HFFc6 (cell line): ENCODE measurements around the gene CABP5. TPM values are rescaled to one million over a fixed set of nuclear protein-coding genes. Genes with fewer than 3 reads are reported as not detected.

Source experiments
- DNase-seq: peaks from one replicate; pipeline ENCODE4 v3.0.0-alpha.2; 2018
- H3K27ac Mint-ChIP-seq: 2 replicates; pipeline ENCODE4 v1.8.0; 2020; ENCODE audit warnings: mild to moderate bottlenecking, mixed read lengths
- H3K27me3 Mint-ChIP-seq: 2 replicates; pipeline ENCODE4 v1.8.0; 2021; ENCODE audit warnings: mild to moderate bottlenecking, moderate library complexity, mixed read lengths; ENCODE audit not compliant: insufficient read depth
- H3K36me3 Mint-ChIP-seq: 2 replicates; pipeline ENCODE4 v1.8.0; 2021; ENCODE audit warnings: low read depth, mixed read lengths
- H3K4me1 Mint-ChIP-seq: 2 replicates; pipeline ENCODE4 v1.8.0; 2020; ENCODE audit warnings: low read depth, mixed read lengths
- H3K4me3 Mint-ChIP-seq: 2 replicates; pipeline ENCODE4 v1.8.0; 2020; ENCODE audit warnings: mild to moderate bottlenecking, moderate library complexity, mixed read lengths
- H3K9me3 Mint-ChIP-seq: 2 replicates; pipeline ENCODE4 v1.8.0; 2020; ENCODE audit warnings: mild to moderate bottlenecking, mixed read lengths
- total RNA-seq, 6 experiments: library from RNA; stranded (reverse); fragmentation: NEBNext Ultra II Directional; extraction: Animal tissue kit (Norgen Biotek cat#: 25700); gene quantifications; 2 replicates in 1 of 6; 3 replicates in 5 of 6; pipeline ENCODE4 v1.2.3, GENCODE V29; 2021
- TF ChIP-seq, protein P1 (sequence below): fragments of 200-600 bp; sonication (generic); IDR thresholded peaks from 2 replicates; pipeline ENCODE4 v1.5.0; 2021; ENCODE audit warnings: antibody characterized with exemption, mild to moderate bottlenecking

Gene CABP5
- total RNA-seq, 6 experiments from 2014 or later: not detected

DNA sequence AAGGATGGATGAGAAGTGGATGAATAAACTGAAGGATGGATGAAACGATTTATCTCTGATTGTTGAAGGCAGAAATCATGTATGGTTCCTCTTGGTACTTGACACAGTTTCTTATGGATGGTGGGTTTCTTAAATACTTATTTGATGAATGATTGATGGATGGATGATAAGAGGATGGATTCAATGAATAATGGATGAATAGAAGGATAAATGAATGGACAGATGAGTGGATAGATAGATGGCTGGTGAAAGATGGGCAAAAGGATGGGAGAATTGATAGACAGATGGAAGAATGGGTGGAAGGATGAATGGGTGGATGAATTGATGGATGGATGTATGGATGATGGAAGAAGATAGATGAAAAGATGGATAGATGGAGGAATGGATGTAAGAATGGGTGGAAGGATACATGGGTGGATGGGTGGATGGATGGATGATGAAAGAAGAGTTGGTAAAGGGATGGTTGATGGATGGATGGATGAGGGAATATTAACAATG lies 47.6 kb downstream of the CABP5 start:
- no peak for DNase-seq
- no peaks in the 10 kb centered on the region for H3K36me3 Mint-ChIP-seq
- peaks cover 6% of the 10 kb centered on the region; the same call in 1 of the 2 replicates for H3K27me3 Mint-ChIP-seq
- no peak overlapping the region for H3K27ac Mint-ChIP-seq
- TF ChIP-seq, protein P1, sequence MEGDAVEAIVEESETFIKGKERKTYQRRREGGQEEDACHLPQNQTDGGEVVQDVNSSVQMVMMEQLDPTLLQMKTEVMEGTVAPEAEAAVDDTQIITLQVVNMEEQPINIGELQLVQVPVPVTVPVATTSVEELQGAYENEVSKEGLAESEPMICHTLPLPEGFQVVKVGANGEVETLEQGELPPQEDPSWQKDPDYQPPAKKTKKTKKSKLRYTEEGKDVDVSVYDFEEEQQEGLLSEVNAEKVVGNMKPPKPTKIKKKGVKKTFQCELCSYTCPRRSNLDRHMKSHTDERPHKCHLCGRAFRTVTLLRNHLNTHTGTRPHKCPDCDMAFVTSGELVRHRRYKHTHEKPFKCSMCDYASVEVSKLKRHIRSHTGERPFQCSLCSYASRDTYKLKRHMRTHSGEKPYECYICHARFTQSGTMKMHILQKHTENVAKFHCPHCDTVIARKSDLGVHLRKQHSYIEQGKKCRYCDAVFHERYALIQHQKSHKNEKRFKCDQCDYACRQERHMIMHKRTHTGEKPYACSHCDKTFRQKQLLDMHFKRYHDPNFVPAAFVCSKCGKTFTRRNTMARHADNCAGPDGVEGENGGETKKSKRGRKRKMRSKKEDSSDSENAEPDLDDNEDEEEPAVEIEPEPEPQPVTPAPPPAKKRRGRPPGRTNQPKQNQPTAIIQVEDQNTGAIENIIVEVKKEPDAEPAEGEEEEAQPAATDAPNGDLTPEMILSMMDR: no peak
- H3K9me3 Mint-ChIP-seq: peaks cover 10% of the 10 kb centered on the region; the same call in 1 of the 2 replicates
- no peak overlapping the region for H3K4me3 Mint-ChIP-seq
- no peaks in the 10 kb centered on the region for H3K4me1 Mint-ChIP-seq

DNA sequence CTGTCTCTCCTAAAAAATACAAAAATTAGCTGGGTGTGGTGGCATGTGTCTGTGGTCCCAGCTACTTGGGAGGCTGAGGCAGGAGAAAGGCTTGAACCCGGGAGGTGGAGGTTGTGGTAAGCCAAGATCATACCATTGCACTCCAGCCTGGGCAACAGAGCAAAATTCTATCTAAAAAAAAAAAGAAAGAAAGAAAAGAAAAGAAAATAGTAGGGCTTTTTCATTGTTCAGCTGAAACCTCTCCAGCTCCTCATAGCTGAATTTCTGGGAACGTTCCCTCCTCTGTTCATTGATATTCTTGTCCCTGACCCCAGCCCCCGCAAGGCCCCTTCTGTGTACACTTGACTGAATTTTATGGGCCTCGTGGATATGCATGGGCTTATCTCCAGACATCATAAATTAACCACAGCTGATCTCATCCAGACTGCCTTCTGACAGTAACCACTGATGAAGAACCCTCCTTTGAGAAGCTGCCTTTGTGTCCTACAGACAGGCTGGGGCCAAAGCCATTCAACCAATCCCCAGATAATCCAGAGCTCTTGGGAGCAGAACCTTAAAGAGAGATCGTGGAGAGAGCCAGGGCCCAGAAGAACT lies 49.6 kb downstream of the CABP5 start, which contains the start of gene ELSPBP1:
Gene ELSPBP1 (plus strand): TSS at position 424 of the 594 bp plus-strand sequence. CDS start 14,036 bp downstream, outside the sequence.
- DNase-seq: peak; percentile 1
- peaks cover 12% of the 10 kb centered on the region for H3K27me3 Mint-ChIP-seq

DNA sequence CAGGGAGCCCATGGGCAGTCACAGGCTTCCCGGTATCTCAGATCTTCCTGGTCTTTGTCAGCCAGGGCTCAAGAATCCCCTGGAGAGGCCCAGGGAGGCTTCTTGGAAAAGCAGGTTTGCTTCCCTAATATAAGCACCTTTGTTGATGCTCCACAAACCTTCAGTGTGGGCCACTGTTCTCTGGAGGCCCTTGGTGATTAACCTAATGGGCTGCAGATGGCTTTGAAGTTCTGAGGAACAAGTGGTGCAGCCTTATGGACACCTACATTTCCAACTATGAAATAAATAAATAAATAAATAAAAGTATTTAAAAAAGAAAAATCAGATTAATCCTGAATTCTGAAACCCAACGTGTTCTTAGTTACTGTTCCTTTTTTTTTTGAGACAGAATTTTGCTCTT lies 51.8 kb downstream of the CABP5 start, which contains the start of gene BSPH1:
Gene BSPH1 (minus strand): TSS at position 101 of the 400 bp plus-strand sequence. CDS start 89 bp downstream, at position 12.
- Mint-ChIP-seq H3K4me3 (no peak within 1 kb of the TSS), H3K27me3 (peaks cover 15% of the 10 kb centered on the region), H3K27ac (no peak within 1 kb of the TSS), H3K36me3 (no peaks in the 10 kb centered on the region), H3K4me1 (no peaks in the 10 kb centered on the region), H3K9me3 (no peaks in the 10 kb centered on the region)
- DNase-seq: no peak
- TF ChIP-seq, protein P1: no peak

More for the DNA sequence above, 49.6 kb downstream of the CABP5 start, which contains the start of gene ELSPBP1:
- TF ChIP-seq, protein P1: no peak
- H3K36me3 Mint-ChIP-seq: no peaks in the 10 kb centered on the region
- H3K9me3 Mint-ChIP-seq: no peaks in the 10 kb centered on the region
- H3K4me3 Mint-ChIP-seq: no peak within 1 kb of the TSS
- H3K4me1 Mint-ChIP-seq: no peaks in the 10 kb centered on the region
- H3K27ac Mint-ChIP-seq: no peak within 1 kb of the TSS

DNA sequence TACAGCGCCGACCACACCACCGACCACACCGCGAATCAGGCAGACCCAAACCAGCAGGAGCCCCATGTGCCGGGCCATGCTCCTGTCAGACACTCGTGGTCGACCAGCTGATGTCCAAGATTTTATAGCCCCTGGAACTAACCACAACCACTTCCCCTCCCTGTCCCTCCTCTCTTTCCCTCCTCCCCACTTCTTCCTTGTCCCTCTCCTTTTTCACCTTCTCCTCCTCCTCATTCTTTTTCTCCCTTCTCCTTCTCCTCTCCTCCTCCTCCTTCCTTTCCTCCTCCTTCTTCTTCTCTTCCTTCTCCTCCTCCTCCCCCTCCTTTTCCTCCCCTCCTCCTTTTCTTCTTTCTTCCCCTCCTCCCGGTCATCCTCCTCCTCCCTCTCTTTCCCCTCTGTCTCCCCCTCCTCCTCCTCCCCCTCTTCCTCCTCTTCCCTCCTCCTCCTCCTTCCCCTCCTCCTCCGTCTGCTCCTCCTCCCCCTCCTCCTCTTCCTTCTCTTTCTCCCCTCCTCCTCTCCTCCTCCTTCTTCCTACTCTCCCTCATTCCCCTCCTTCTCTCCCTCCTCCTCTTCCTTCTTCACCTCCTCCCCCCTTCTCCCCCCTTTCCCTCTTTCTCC lies 52.6 kb downstream of the CABP5 start:
- H3K27me3 Mint-ChIP-seq: peaks cover 14% of the 10 kb centered on the region
- no peak overlapping the region for H3K4me3 Mint-ChIP-seq
- H3K27ac Mint-ChIP-seq: no peak overlapping the region
- H3K4me1 Mint-ChIP-seq: no peaks in the 10 kb centered on the region
- DNase-seq: no peak
- TF ChIP-seq, protein P1: no peak
- H3K36me3 Mint-ChIP-seq: no peaks in the 10 kb centered on the region
- H3K9me3 Mint-ChIP-seq: no peaks in the 10 kb centered on the region

Other genes with a start within 250 kb of the CABP5 start
- not detected for gene TPRX1, start 239.5 kb downstream of the CABP5 start, total RNA-seq
- not detected for gene CRX, start 222.1 kb downstream of the CABP5 start, total RNA-seq
- not detected for gene TPRX2, start 184.8 kb downstream of the CABP5 start, total RNA-seq
- not detected for gene SULT2A1, start 157.8 kb downstream of the CABP5 start, total RNA-seq
- gene BSPH1, start 51.9 kb downstream of the CABP5 start, total RNA-seq: not detected
- gene ELSPBP1, start 49.4 kb downstream of the CABP5 start, total RNA-seq: not detected
- 1 to 10 TPM; 3.8 to 5.3 (median 4.8) TPM for gene PLA2G4C, start 66.7 kb upstream of the CABP5 start, total RNA-seq
- gene LIG1, start 126.3 kb upstream of the CABP5 start, total RNA-seq: 10 to 100 TPM; 25.9 to 55.8 (median 48.1) TPM
- 1 to 10 TPM; 5.6 to 7.2 (median 5.9) TPM for gene ZSWIM9, start 126.6 kb upstream of the CABP5 start, total RNA-seq
- 10 to 100 TPM; 11.3 to 17.2 (median 14.7) TPM for gene CARD8, start 211.8 kb upstream of the CABP5 start, total RNA-seq
- under 1 TPM in 5 of 6 experiments, not detected in 1; 0.17 to 0.43 (median 0.25) TPM for gene ZNF114, start 226.0 kb upstream of the CABP5 start, total RNA-seq